CD14-positive monocyte (primary cell): ENCODE data around the gene OCRL. TPM values are rescaled to one million over a fixed set of nuclear protein-coding genes. Genes with fewer than 3 reads are reported as not detected.

ENCODE experiments used
- DNase-seq, 3 donors: peaks; one replicate each; pipeline ENCODE4 v3.0.0-alpha.2; 2011 to 2022
- H2AFZ ChIP-seq: 2 replicates; pipeline ENCODE4 v1.6.0; 2012; ENCODE audit warnings: mild to moderate bottlenecking, low read depth, low read length, inconsistent platforms; ENCODE audit not compliant: insufficient read depth, poor library complexity, severe bottlenecking
- H3K27ac ChIP-seq, 2 donors: 1 replicate in 1 of 2; 2 replicates in 1 of 2; pipeline ENCODE4 v1.5.1; 2012 to 2013; ENCODE audit warnings: low read length in 2 of 2, control low read depth in 1 of 2, inconsistent platforms in 1 of 2, low read depth in 1 of 2, mild to moderate bottlenecking in 1 of 2
- H3K27me3 ChIP-seq, 2 donors: one replicate each; pipeline versions ENCODE4 v1.6.0 to v1.6.1; 2011 to 2013; ENCODE audit warnings: low read length in 2 of 2; ENCODE audit not compliant: control insufficient read depth in 2 of 2, insufficient read depth in 2 of 2
- H3K36me3 ChIP-seq, 2 donors: replicated peaks in 1 of 2; 1 replicate in 1 of 2; 2 replicates in 1 of 2; pipeline versions ENCODE4 v1.5.1 to v1.6.1; 2012 to 2013; ENCODE audit warnings: low read length in 2 of 2, control low read depth in 1 of 2, inconsistent platforms in 1 of 2, mild to moderate bottlenecking in 1 of 2; ENCODE audit not compliant: insufficient read depth in 2 of 2, control insufficient read depth in 1 of 2
- H3K4me1 ChIP-seq, 2 donors: 1 replicate in 1 of 2; 2 replicates in 1 of 2; pipeline versions ENCODE4 v1.5.1 to v1.6.1; 2012 to 2013; ENCODE audit warnings: low read length in 2 of 2, control low read depth in 1 of 2, inconsistent platforms in 1 of 2, mild to moderate bottlenecking in 1 of 2, moderate library complexity in 1 of 2; ENCODE audit not compliant: insufficient read depth in 2 of 2, control insufficient read depth in 1 of 2
- H3K4me2 ChIP-seq: replicated peaks from 2 replicates; pipeline ENCODE3; 2012; ENCODE audit warnings: low read length, moderate library complexity, mild to moderate bottlenecking; ENCODE audit not compliant: poor library complexity, severe bottlenecking; ENCODE audit errors: extremely low read depth
- H3K4me3 ChIP-seq, 3 experiments: fragments of 200-600 bp in 1 of 3; sonication (generic) in 1 of 3; replicated peaks in 1 of 3; 1 replicate in 2 of 3; 2 replicates in 1 of 3; pipeline ENCODE4 v1.5.1; 2011 to 2013; ENCODE audit warnings: low read length in 3 of 3, mild to moderate bottlenecking in 3 of 3, control low read depth in 2 of 3, low read depth in 2 of 3, inconsistent platforms in 1 of 3, moderate library complexity in 1 of 3
- H3K79me2 ChIP-seq: 2 replicates; pipeline ENCODE4 v1.6.0; 2012; ENCODE audit warnings: mild to moderate bottlenecking, control low read depth, inconsistent platforms, low read length, moderate library complexity; ENCODE audit not compliant: insufficient read depth
- H3K9ac ChIP-seq: 2 replicates; pipeline ENCODE4 v1.6.0; 2017; ENCODE audit warnings: low read length, mild to moderate bottlenecking; ENCODE audit not compliant: insufficient read depth, poor library complexity, severe bottlenecking
- H3K9me3 ChIP-seq, 2 donors: replicated peaks in 1 of 2; 1 replicate in 1 of 2; 2 replicates in 1 of 2; pipeline versions ENCODE4 v1.5.1 to v1.6.1; 2012 to 2013; ENCODE audit warnings: low read length in 2 of 2, control low read depth in 1 of 2; ENCODE audit not compliant: control insufficient read depth in 1 of 2, insufficient read depth in 1 of 2
- H4K20me1 ChIP-seq: 2 replicates; pipeline ENCODE4 v1.6.0; 2012; ENCODE audit warnings: mild to moderate bottlenecking, low read length, control low read depth, moderate library complexity; ENCODE audit not compliant: insufficient read depth
- H3K27ac Mint-ChIP-seq, 7 donors: one replicate each; pipeline ENCODE4 v1.8.0; 2020; ENCODE audit warnings: mild to moderate bottlenecking in 7 of 7, mixed read lengths in 7 of 7, moderate library complexity in 6 of 7, inconsistent platforms in 2 of 7
- H3K27me3 Mint-ChIP-seq, 3 donors: one replicate each; pipeline ENCODE4 v1.8.0; 2021 to 2022; ENCODE audit warnings: low read depth in 3 of 3, mild to moderate bottlenecking in 3 of 3, mixed read lengths in 3 of 3, moderate library complexity in 3 of 3, inconsistent platforms in 1 of 3
- H3K36me3 Mint-ChIP-seq, 2 donors: one replicate each; pipeline ENCODE4 v1.8.0; 2020; ENCODE audit warnings: mixed read lengths in 2 of 2, inconsistent platforms in 1 of 2, mild to moderate bottlenecking in 1 of 2
- H3K4me1 Mint-ChIP-seq: one replicate; pipeline ENCODE4 v1.8.0; 2020; ENCODE audit warnings: mild to moderate bottlenecking, mixed read lengths
- H3K4me3 Mint-ChIP-seq, 2 donors: one replicate each; pipeline ENCODE4 v1.8.0; 2020; ENCODE audit warnings: mild to moderate bottlenecking in 2 of 2, mixed read lengths in 2 of 2, moderate library complexity in 1 of 2
- H3K9me3 Mint-ChIP-seq, 7 donors: one replicate each; pipeline ENCODE4 v1.8.0; 2020 to 2022; ENCODE audit warnings: mixed read lengths in 7 of 7, mild to moderate bottlenecking in 6 of 7, moderate library complexity in 6 of 7, inconsistent platforms in 2 of 7
- WGBS: methylation state at CpG from one replicate; pipeline ENCODE4 v1.1.5; 2013; ENCODE audit warnings: missing lambda C conversion rate; ENCODE audit not compliant: insufficient coverage; 5-methylcytosine and 5-hydroxymethylcytosine counted together
- intact Hi-C, 2 donors: fragments of 100-400 bp; cut with micrococcal nuclease; formaldehyde crosslinking; loops; one replicate each; pipeline versions ENCODE4 v1.15.0 to v1.15.1; 2023
- polyA plus RNA-seq, 3 donors: library from polyadenylated mRNA; depleted of rRNA in 1 of 3; unstranded in 2 of 3; stranded (reverse) in 1 of 3; fragments of 300-500 nt in 2 of 3; fragments of >200 nt in 1 of 3; fragmentation: Illumina TruSeq in 2 of 3; gene quantifications; 1 replicate in 2 of 3; 2 replicates in 1 of 3; pipeline ENCODE4 v1.2.3, GENCODE V29; 2012 to 2021
- TF ChIP-seq, protein P1 (sequence below): fragments of 200-600 bp; IDR thresholded peaks from one replicate; pipeline ENCODE4 v1.8.0; 2022; ENCODE audit warnings: antibody characterized with exemption, mild to moderate bottlenecking

The OCRL gene
- polyA plus RNA-seq, 3 donors, result 1.8 to 11.2 (median 2.4) TPM

DNA sequence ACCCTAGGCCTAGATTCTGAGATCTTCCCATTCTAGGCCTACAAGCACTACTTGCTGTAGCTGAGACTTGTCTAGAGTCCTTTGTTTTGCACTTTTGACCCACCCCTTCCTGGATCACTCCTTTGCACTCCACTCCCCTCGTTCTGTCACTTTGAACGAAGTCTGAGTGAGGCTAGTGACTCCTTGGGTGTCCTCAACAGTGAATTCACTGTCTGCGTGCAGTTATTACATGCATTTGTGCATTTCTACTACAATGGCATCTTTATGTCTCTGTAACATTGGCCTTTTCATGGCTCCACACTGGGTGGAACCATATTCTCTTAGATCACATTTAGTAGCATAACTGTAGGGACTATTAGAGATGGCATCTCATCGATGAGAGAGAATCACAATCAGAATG is 50.5 kb downstream of the OCRL start:
- Mint-ChIP-seq H3K27ac (peak overlapping the region in 1 of 7 donors; percentile 67), H3K9me3 (no peaks in the 10 kb centered on the region), H3K4me1 (peaks cover 24% of the 10 kb centered on the region), H3K4me3 (no peak overlapping the region), H3K36me3 (peaks cover 38 to 42% of the 10 kb centered on the region in 2 donors), H3K27me3 (peaks cover 0 to 5% (median 3%) of the 10 kb centered on the region in 3 donors)
- WGBS, result no CpG with 5 or more reads among the region's 4 CpGs
- H3K27me3 ChIP-seq, result no peaks in the 10 kb centered on the region
- H3K4me1 ChIP-seq, result no peaks in the 10 kb centered on the region
- H2AFZ ChIP-seq, result no peak overlapping the region
- peaks cover 42 to 76% of the 10 kb centered on the region in 2 donors for H3K36me3 ChIP-seq
- DNase-seq, result no peak
- H3K4me2 ChIP-seq, result no peak overlapping the region
- no peaks in the 10 kb centered on the region for H3K79me2 ChIP-seq
- no peak overlapping the region for H3K9ac ChIP-seq
- H3K4me3 ChIP-seq, result no peak overlapping the region
- no peaks in the 10 kb centered on the region for H3K9me3 ChIP-seq
- no peaks in the 10 kb centered on the region for H4K20me1 ChIP-seq
- TF ChIP-seq, protein P1, sequence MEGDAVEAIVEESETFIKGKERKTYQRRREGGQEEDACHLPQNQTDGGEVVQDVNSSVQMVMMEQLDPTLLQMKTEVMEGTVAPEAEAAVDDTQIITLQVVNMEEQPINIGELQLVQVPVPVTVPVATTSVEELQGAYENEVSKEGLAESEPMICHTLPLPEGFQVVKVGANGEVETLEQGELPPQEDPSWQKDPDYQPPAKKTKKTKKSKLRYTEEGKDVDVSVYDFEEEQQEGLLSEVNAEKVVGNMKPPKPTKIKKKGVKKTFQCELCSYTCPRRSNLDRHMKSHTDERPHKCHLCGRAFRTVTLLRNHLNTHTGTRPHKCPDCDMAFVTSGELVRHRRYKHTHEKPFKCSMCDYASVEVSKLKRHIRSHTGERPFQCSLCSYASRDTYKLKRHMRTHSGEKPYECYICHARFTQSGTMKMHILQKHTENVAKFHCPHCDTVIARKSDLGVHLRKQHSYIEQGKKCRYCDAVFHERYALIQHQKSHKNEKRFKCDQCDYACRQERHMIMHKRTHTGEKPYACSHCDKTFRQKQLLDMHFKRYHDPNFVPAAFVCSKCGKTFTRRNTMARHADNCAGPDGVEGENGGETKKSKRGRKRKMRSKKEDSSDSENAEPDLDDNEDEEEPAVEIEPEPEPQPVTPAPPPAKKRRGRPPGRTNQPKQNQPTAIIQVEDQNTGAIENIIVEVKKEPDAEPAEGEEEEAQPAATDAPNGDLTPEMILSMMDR, result no peak
- intact Hi-C loops, result no loop called here
- no peak overlapping the region for H3K27ac ChIP-seq

- peaks cover 0 to 6% (median 0%) of the 10 kb centered on the region in 3 donors for H3K27me3 Mint-ChIP-seq
- peak overlapping the region in 1 of 2 donors; percentile 17 for H3K4me3 Mint-ChIP-seq
- intact Hi-C loops, result no loop called here
- Histone ChIP-seq H3K9me3 (no peaks in the 10 kb centered on the region), H3K9ac (no peak overlapping the region), H3K4me1 (no peaks in the 10 kb centered on the region), H3K4me2 (no peak overlapping the region), H3K27me3 (no peaks in the 10 kb centered on the region), H3K27ac (no peak overlapping the region), H4K20me1 (no peaks in the 10 kb centered on the region), H2AFZ (no peak overlapping the region), H3K4me3 (no peak overlapping the region), H3K36me3 (peaks cover 34 to 63% of the 10 kb centered on the region in 2 donors), H3K79me2 (no peaks in the 10 kb centered on the region)
- no peak overlapping the region for H3K27ac Mint-ChIP-seq
- H3K36me3 Mint-ChIP-seq, result peaks cover 26 to 32% of the 10 kb centered on the region in 2 donors
- no peak for DNase-seq
- H3K4me1 Mint-ChIP-seq, result peaks cover 21% of the 10 kb centered on the region
- TF ChIP-seq, protein P1, result no peak
- H3K9me3 Mint-ChIP-seq, result no peaks in the 10 kb centered on the region
These were observed 53.1 kb downstream of the OCRL start for GRCh38 chrX:129593137-129593536.
